HepG2 (cell line): ENCODE results near the gene FASTK. TPM values are rescaled to one million over a fixed set of nuclear protein-coding genes. Genes with fewer than 3 reads are reported as not detected.

Experiments
- ATF4 ChIP-seq, 2 experiments: fragments of 450-650 bp in 1 of 2; sonication (generic) in 1 of 2; formaldehyde crosslinking; IDR thresholded peaks; 2 replicates each; pipeline versions ENCODE4 v1.5.0 to v1.8.0; 2020 to 2022; ENCODE audit warnings: mild to moderate bottlenecking in 1 of 2, missing genetic modification reagents in 1 of 2
- CENPX ChIP-seq: sonication (generic); formaldehyde crosslinking; IDR thresholded peaks from 2 replicates; pipeline ENCODE4 v1.9.0; 2021; ENCODE audit warnings: mild to moderate bottlenecking, missing genetic modification reagents, moderate library complexity
- CREBL2 ChIP-seq: sonication (generic); formaldehyde crosslinking; IDR thresholded peaks from 2 replicates; pipeline ENCODE4 v1.8.1; 2023; ENCODE audit warnings: missing genetic modification reagents, mild to moderate bottlenecking, borderline replicate concordance
- ELF4 ChIP-seq: sonication (generic); formaldehyde crosslinking; IDR thresholded peaks from 2 replicates; pipeline ENCODE4 v1.5.0; 2020; ENCODE audit warnings: missing genetic modification reagents, mild to moderate bottlenecking, moderate library complexity, borderline replicate concordance
- KDM6A ChIP-seq: IDR thresholded peaks from 2 replicates; pipeline ENCODE4 v1.6.1; 2016; ENCODE audit warnings: low read depth
- KLF13 ChIP-seq: sonication (generic); formaldehyde crosslinking; IDR thresholded peaks from 2 replicates; pipeline ENCODE4 v1.4.0; 2020; ENCODE audit warnings: mild to moderate bottlenecking, missing genetic modification reagents
- NFE2L2 ChIP-seq: fragments of 150-350 bp; IDR thresholded peaks from 2 replicates; pipeline ENCODE4 v1.6.1; 2014; ENCODE audit warnings: low read length
- PHF20 ChIP-seq: sonication (generic); formaldehyde crosslinking; IDR thresholded peaks from 2 replicates; pipeline ENCODE4 v1.5.0; 2020; ENCODE audit warnings: mild to moderate bottlenecking, missing genetic modification reagents
- RARG ChIP-seq: sonication (generic); formaldehyde crosslinking; IDR thresholded peaks from 2 replicates; pipeline ENCODE4 v1.4.0; 2020; ENCODE audit warnings: low read depth, mild to moderate bottlenecking, missing genetic modification reagents
- XRCC5 ChIP-seq: fragments of 200-400 bp; formaldehyde crosslinking; optimal IDR thresholded peaks from 2 replicates; pipeline ENCODE3; 2017; ENCODE audit warnings: mild to moderate bottlenecking, low read length
- ZEB1 ChIP-seq: IDR thresholded peaks from 2 replicates; pipeline ENCODE4 v1.6.1; 2012; ENCODE audit warnings: mild to moderate bottlenecking, low read depth, inconsistent platforms; ENCODE audit not compliant: insufficient replicate concordance
- ZFP91 ChIP-seq: sonication (generic); formaldehyde crosslinking; IDR thresholded peaks from 2 replicates; pipeline ENCODE4 v1.9.0; 2022; ENCODE audit warnings: missing genetic modification reagents, mild to moderate bottlenecking, borderline replicate concordance
- ZFX ChIP-seq: sonication (generic); formaldehyde crosslinking; IDR thresholded peaks from 2 replicates; pipeline ENCODE4 v1.4.0; 2020; ENCODE audit warnings: mild to moderate bottlenecking, low read depth, missing genetic modification reagents, moderate library complexity
- ZNF230 ChIP-seq: sonication (generic); formaldehyde crosslinking; IDR thresholded peaks from 2 replicates; pipeline ENCODE4 v1.4.0; 2020; ENCODE audit warnings: mild to moderate bottlenecking, missing genetic modification reagents
- ZNF234 ChIP-seq: sonication (generic); formaldehyde crosslinking; conservative IDR thresholded peaks from 2 replicates; pipeline ENCODE4 v1.5.1; 2020; ENCODE audit warnings: mild to moderate bottlenecking, missing genetic modification reagents
- ZNF510 ChIP-seq: sonication (generic); formaldehyde crosslinking; IDR thresholded peaks from 2 replicates; pipeline ENCODE4 v1.4.0; 2020; ENCODE audit warnings: low read depth, mild to moderate bottlenecking, missing genetic modification reagents
- polyA plus RNA-seq, 8 experiments: library from polyadenylated mRNA; depleted of rRNA in 3 of 8; stranded (reverse) in 7 of 8; unstranded in 1 of 8; fragments of >200 nt; fragmentation: Illumina TruSeq in 4 of 8; extraction: Trizol in 4 of 8; gene quantifications; 2 replicates each; pipeline versions ENCODE4 v1.2.1 to v1.2.3, GENCODE V29; 2011 to 2016; ENCODE audit warnings: low read depth in 4 of 8, missing spikeins in 1 of 8, mixed read lengths in 1 of 8; ENCODE audit not compliant: insufficient read depth in 1 of 8
- total RNA-seq, 5 experiments: library from RNA; depleted of rRNA; stranded (reverse); fragments of >200 nt; fragmentation: Illumina TruSeq; extraction: Trizol; gene quantifications; 2 replicates each; pipeline ENCODE4 v1.2.3, GENCODE V29; 2016; ENCODE audit warnings: low read depth in 1 of 5
- TF ChIP-seq, protein P1 (sequence below): sonication (generic); formaldehyde crosslinking; IDR thresholded peaks from 2 replicates; pipeline ENCODE4 v1.5.0; 2020; ENCODE audit warnings: missing genetic modification reagents
- TF ChIP-seq, protein P2 (sequence below): sonication (generic); formaldehyde crosslinking; IDR thresholded peaks from 2 replicates; pipeline ENCODE4 v1.4.0; 2020; ENCODE audit warnings: low read depth, missing genetic modification reagents
- TF ChIP-seq, protein P3 (sequence below): sonication (generic); formaldehyde crosslinking; IDR thresholded peaks from 2 replicates; pipeline ENCODE4 v1.4.0; 2020; ENCODE audit warnings: missing genetic modification reagents

Gene FASTK
- total and polyA plus RNA-seq, 2 of the 13 experiments (the other 11 are each of a cell fraction or from before 2014, with no cell fraction given): 52.9 to 55.7 TPM

- TF ChIP-seq ZNF510 (CRISPR knock-in tag): 0 out of 2 replicates have a peak, but pooled peaks have one; percentile 51
- no peak for TF ChIP-seq KLF13 (CRISPR knock-in tag)
- no peak for TF ChIP-seq CREBL2 (CRISPR knock-in tag)
- no peak for TF ChIP-seq ZNF230 (CRISPR knock-in tag)
- TF ChIP-seq, protein P1, sequence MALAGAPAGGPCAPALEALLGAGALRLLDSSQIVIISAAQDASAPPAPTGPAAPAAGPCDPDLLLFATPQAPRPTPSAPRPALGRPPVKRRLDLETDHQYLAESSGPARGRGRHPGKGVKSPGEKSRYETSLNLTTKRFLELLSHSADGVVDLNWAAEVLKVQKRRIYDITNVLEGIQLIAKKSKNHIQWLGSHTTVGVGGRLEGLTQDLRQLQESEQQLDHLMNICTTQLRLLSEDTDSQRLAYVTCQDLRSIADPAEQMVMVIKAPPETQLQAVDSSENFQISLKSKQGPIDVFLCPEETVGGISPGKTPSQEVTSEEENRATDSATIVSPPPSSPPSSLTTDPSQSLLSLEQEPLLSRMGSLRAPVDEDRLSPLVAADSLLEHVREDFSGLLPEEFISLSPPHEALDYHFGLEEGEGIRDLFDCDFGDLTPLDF (CRISPR knock-in tag): 0 out of 2 replicates have a peak, but pooled peaks have one; percentile 40
- no peak for TF ChIP-seq KDM6A
- no peak for TF ChIP-seq CENPX (CRISPR knock-in tag)
- TF ChIP-seq, protein P2, sequence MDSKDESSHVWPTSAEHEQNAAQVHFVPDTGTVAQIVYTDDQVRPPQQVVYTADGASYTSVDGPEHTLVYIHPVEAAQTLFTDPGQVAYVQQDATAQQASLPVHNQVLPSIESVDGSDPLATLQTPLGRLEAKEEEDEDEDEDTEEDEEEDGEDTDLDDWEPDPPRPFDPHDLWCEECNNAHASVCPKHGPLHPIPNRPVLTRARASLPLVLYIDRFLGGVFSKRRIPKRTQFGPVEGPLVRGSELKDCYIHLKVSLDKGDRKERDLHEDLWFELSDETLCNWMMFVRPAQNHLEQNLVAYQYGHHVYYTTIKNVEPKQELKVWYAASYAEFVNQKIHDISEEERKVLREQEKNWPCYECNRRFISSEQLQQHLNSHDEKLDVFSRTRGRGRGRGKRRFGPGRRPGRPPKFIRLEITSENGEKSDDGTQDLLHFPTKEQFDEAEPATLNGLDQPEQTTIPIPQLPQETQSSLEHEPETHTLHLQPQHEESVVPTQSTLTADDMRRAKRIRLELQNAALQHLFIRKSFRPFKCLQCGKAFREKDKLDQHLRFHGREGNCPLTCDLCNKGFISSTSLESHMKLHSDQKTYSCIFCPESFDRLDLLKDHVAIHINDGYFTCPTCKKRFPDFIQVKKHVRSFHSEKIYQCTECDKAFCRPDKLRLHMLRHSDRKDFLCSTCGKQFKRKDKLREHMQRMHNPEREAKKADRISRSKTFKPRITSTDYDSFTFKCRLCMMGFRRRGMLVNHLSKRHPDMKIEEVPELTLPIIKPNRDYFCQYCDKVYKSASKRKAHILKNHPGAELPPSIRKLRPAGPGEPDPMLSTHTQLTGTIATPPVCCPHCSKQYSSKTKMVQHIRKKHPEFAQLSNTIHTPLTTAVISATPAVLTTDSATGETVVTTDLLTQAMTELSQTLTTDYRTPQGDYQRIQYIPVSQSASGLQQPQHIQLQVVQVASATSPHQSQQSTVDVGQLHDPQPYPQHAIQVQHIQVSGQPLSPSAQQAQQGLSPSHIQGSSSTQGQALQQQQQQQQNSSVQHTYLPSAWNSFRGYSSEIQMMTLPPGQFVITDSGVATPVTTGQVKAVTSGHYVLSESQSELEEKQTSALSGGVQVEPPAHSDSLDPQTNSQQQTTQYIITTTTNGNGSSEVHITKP: peak; percentile 55; the same call in 1 of the 2 replicates
- 0 out of 2 replicates have a peak, but pooled peaks have one; percentile 43 for TF ChIP-seq ELF4 (CRISPR knock-in tag)
- no peak for TF ChIP-seq RARG
- TF ChIP-seq, protein P3, sequence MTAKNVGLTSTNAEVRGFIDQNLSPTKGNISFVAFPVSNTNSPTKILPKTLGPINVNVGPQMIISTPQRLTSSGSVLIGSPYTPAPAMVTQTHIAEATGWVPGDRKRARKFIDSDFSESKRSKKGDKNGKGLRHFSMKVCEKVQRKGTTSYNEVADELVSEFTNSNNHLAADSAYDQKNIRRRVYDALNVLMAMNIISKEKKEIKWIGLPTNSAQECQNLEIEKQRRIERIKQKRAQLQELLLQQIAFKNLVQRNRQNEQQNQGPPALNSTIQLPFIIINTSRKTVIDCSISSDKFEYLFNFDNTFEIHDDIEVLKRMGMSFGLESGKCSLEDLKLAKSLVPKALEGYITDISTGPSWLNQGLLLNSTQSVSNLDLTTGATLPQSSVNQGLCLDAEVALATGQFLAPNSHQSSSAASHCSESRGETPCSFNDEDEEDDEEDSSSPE (CRISPR knock-in tag): peak; percentile 77
- TF ChIP-seq ZEB1: peak; percentile 34
- TF ChIP-seq ATF4 (CRISPR knock-in tag; IDR thresholded peaks at IDR 0.05): peak in 1 of 2 experiments; percentile 47; a peak in 2 of 4 replicates
- TF ChIP-seq NFE2L2: no peak
- peak; percentile 38 for TF ChIP-seq XRCC5
- peak; percentile 71; the same call in 1 of the 2 replicates for TF ChIP-seq ZFP91 (CRISPR knock-in tag)
- peak; percentile 97 for TF ChIP-seq ZFX (CRISPR knock-in tag)
- TF ChIP-seq ZNF234: no peak
- peak; percentile 66; the same call in 1 of the 2 replicates for TF ChIP-seq PHF20 (CRISPR knock-in tag)
Measured at GRCh38 chr7:151028131-151028947, 52.3 kb downstream of the FASTK start, which contains the start of gene ABCB8 (continued).
